Activated CD8-positive, alpha-beta memory T cell treated with anti-CD3 and anti-CD28 coated beads for 36 hours (primary cell): ENCODE results near the gene FPR3. TPM values are rescaled to one million over a fixed set of nuclear protein-coding genes. Genes with fewer than 3 reads are reported as not detected.

ENCODE experiments used
- CTCF ChIA-PET: fragments of 350-600 bp; sonication (Branson Sonifier 250); formaldehyde crosslinking; loops from one replicate; lab custom pipeline; 2021; ENCODE audit warnings: antibody characterized with exemption; lab: Charles Lee
- POLR2A ChIA-PET: fragments of 350-600 bp; sonication (Branson Sonifier 250); formaldehyde crosslinking; loops from one replicate; lab custom pipeline; 2021; ENCODE audit warnings: antibody characterized with exemption; lab: Charles Lee
- total RNA-seq, 2 experiments: library from RNA; stranded (reverse); gene quantifications; one replicate each; pipeline ENCODE4 v1.2.3, GENCODE V29; 2021

The FPR3 gene
- total RNA-seq, 2 experiments from 2014 or later: not detected

GRCh38 chr19:51781999-51782398 is 13.0 kb upstream of the FPR3 start:
- POLR2A ChIA-PET: no interaction called here
- CTCF ChIA-PET: no interaction called here

- ChIA-PET CTCF (no interaction called here), POLR2A (no interaction called here)
Measured at GRCh38 chr19:51783372-51783771, 11.6 kb upstream of the FPR3 start.

GRCh38 chr19:51784109-51784785 is 10.7 kb upstream of the FPR3 start:
- ChIA-PET CTCF (no interaction called here), POLR2A (no interaction called here)

GRCh38 chr19:51784922-51785690 is 9.9 kb upstream of the FPR3 start:
- CTCF ChIA-PET: no interaction called here
- POLR2A ChIA-PET: no interaction called here

- CTCF ChIA-PET: no interaction called here
- POLR2A ChIA-PET: no interaction called here
Measured at GRCh38 chr19:51786646-51787494, 8.1 kb upstream of the FPR3 start.

GRCh38 chr19:51788029-51788428 is 6.9 kb upstream of the FPR3 start:
- ChIA-PET POLR2A (no interaction called here), CTCF (no interaction called here)

GRCh38 chr19:51789061-51789795 is 5.7 kb upstream of the FPR3 start:
- POLR2A ChIA-PET: no interaction called here
- CTCF ChIA-PET: no interaction called here

GRCh38 chr19:51792932-51793331 is 2.0 kb upstream of the FPR3 start:
- POLR2A ChIA-PET: no interaction called here
- CTCF ChIA-PET: no interaction called here

- ChIA-PET CTCF (no interaction called here), POLR2A (no interaction called here)
Measured at GRCh38 chr19:51793994-51794393, 963 bp upstream of the FPR3 start.

GRCh38 chr19:51796195-51796679 is 1.3 kb downstream of the FPR3 start:
- CTCF ChIA-PET: interaction anchor here (1.8 kb wide), 1 partner anchor 9 kb away, joined by 4 read pairs; no protein-coding TSS in a partner anchor
- POLR2A ChIA-PET: no interaction called here

GRCh38 chr19:51797480-51797879 is 2.5 kb downstream of the FPR3 start:
- POLR2A ChIA-PET: no interaction called here
- CTCF ChIA-PET: interaction anchor here (1.8 kb wide), 1 partner anchor 8 kb away, joined by 4 read pairs; no protein-coding TSS in a partner anchor

- ChIA-PET CTCF (no interaction called here), POLR2A (interaction anchor here (0.5 kb wide), 1 partner anchor 49 kb away, joined by 3 read pairs; no protein-coding TSS in a partner anchor)
Measured at GRCh38 chr19:51798062-51798461, 3.1 kb downstream of the FPR3 start.

GRCh38 chr19:51799034-51799773 is 4.2 kb downstream of the FPR3 start:
- CTCF ChIA-PET: no interaction called here

GRCh38 chr19:51799774-51800472 is 5.0 kb downstream of the FPR3 start:
- CTCF ChIA-PET: no interaction called here
- POLR2A ChIA-PET: no interaction called here

More at GRCh38 chr19:51799034-51799773, 4.2 kb downstream of the FPR3 start:
- POLR2A ChIA-PET: no interaction called here

GRCh38 chr19:51800473-51801244 is 5.7 kb downstream of the FPR3 start:
- CTCF ChIA-PET: no interaction called here
- POLR2A ChIA-PET: no interaction called here

GRCh38 chr19:51802775-51803174 is 7.8 kb downstream of the FPR3 start:
- POLR2A ChIA-PET: no interaction called here
- CTCF ChIA-PET: no interaction called here

- ChIA-PET CTCF (no interaction called here), POLR2A (no interaction called here)
Measured at GRCh38 chr19:51803519-51803918, 8.6 kb downstream of the FPR3 start.
